ENCODE data around the gene TMEM121. TPM values are rescaled to one million over a fixed set of nuclear protein-coding genes. Genes with fewer than 3 reads are reported as not detected.

The TMEM121 gene
- total RNA-seq, 1 donor from 2014 or later = 1.5 TPM

GRCh38 chr14:105531088-105531893, 4.9 kb downstream of the TMEM121 start:
- H3K36me3 ChIP-seq = no peaks in the 10 kb centered on the region
- intact Hi-C loops (cut with DNase I) = no loop called here
- H3K4me3 ChIP-seq = no peak overlapping the region
- H3K9me3 ChIP-seq = no peaks in the 10 kb centered on the region
- peaks cover 28% of the 10 kb centered on the region for H3K4me1 ChIP-seq
- H3K27me3 ChIP-seq = peaks cover 12% of the 10 kb centered on the region
- TF ChIP-seq CTCF (IDR thresholded peaks at IDR 0.05) = no peak
- H3K27ac ChIP-seq = no peak overlapping the region
- DNase-seq = peak; percentile 58
- no peak for ATAC-seq

GRCh38 chr14:105531894-105532623, 5.7 kb downstream of the TMEM121 start:
- peak; percentile 63 for DNase-seq

GRCh38 chr14:105532735-105533141, 6.4 kb downstream of the TMEM121 start:
- Histone ChIP-seq H3K36me3 (no peaks in the 10 kb centered on the region), H3K27me3 (peaks cover 12% of the 10 kb centered on the region), H3K4me3 (no peak overlapping the region), H3K27ac (no peak overlapping the region), H3K4me1 (peaks cover 17% of the 10 kb centered on the region), H3K9me3 (no peaks in the 10 kb centered on the region)
- TF ChIP-seq CTCF (IDR thresholded peaks at IDR 0.05) = peak; percentile 13
- intact Hi-C loops (cut with DNase I) = no loop called here
- ATAC-seq (no peak), DNase-seq (peak; percentile 57)

More at GRCh38 chr14:105531894-105532623, 5.7 kb downstream of the TMEM121 start:
- H3K4me3 ChIP-seq = no peak overlapping the region
- H3K9me3 ChIP-seq = no peaks in the 10 kb centered on the region
- no peak overlapping the region for H3K27ac ChIP-seq
- peaks cover 24% of the 10 kb centered on the region for H3K4me1 ChIP-seq
- ATAC-seq = no peak
- peaks cover 10% of the 10 kb centered on the region for H3K27me3 ChIP-seq
- TF ChIP-seq CTCF (IDR thresholded peaks at IDR 0.05) = no peak
- H3K36me3 ChIP-seq = no peaks in the 10 kb centered on the region
- intact Hi-C loops (cut with DNase I) = no loop called here

GRCh38 chr14:105533391-105533790, 7.0 kb downstream of the TMEM121 start:
- no peaks in the 10 kb centered on the region for H3K36me3 ChIP-seq
- intact Hi-C loops (cut with DNase I) = no loop called here

More at GRCh38 chr14:105533391-105533790, 7.0 kb downstream of the TMEM121 start:
- Histone ChIP-seq H3K4me3 (no peak overlapping the region), H3K4me1 (peaks cover 13% of the 10 kb centered on the region), H3K9me3 (no peaks in the 10 kb centered on the region), H3K27ac (no peak overlapping the region), H3K27me3 (peaks cover 11% of the 10 kb centered on the region)
- DNase-seq = peak; percentile 57
- no peak for ATAC-seq
- TF ChIP-seq CTCF (IDR thresholded peaks at IDR 0.05) = no peak

All from upper lobe of right lung (tissue), 1 donor.